KMS-11 (cell line): Measurements from ENCODE around the gene BZW1.

ENCODE experiments used
- H2AFZ ChIP-seq: fragments of 200-600 bp; sonication (generic); 2 replicates; pipeline ENCODE4 v1.6.1; 2016; ENCODE audit warnings: antibody characterized with exemption, mixed run types, low read depth
- H3K27ac ChIP-seq: fragments of 200-600 bp; sonication (generic); 2 replicates; pipeline ENCODE4 v1.6.1; 2016; ENCODE audit warnings: mild to moderate bottlenecking, mixed run types
- H3K27me3 ChIP-seq: fragments of 200-600 bp; sonication (generic); 2 replicates; pipeline ENCODE4 v1.6.1; 2017; ENCODE audit warnings: mild to moderate bottlenecking, low read depth, mixed run types, moderate library complexity; ENCODE audit not compliant: insufficient read depth
- H3K36me3 ChIP-seq: fragments of 200-600 bp; sonication (generic); 2 replicates; pipeline ENCODE4 v1.6.1; 2017; ENCODE audit warnings: mild to moderate bottlenecking, mixed run types; ENCODE audit not compliant: insufficient read depth
- H3K4me1 ChIP-seq: fragments of 200-600 bp; sonication (generic); 2 replicates; pipeline ENCODE4 v1.6.1; 2016; ENCODE audit warnings: mild to moderate bottlenecking, low read depth, mixed run types; ENCODE audit not compliant: poor library complexity, severe bottlenecking
- H3K4me2 ChIP-seq: fragments of 200-600 bp; sonication (generic); 2 replicates; pipeline ENCODE4 v1.7.0; 2016; ENCODE audit warnings: mild to moderate bottlenecking, mixed run types
- H3K4me3 ChIP-seq: fragments of 200-600 bp; sonication (generic); IDR thresholded peaks from 2 replicates; pipeline ENCODE4 v1.6.1; 2017; ENCODE audit warnings: low read depth, low read length, mixed read lengths; ENCODE audit not compliant: insufficient read depth
- H3K79me2 ChIP-seq: fragments of 200-600 bp; sonication (generic); 2 replicates; pipeline ENCODE4 v1.6.1; 2016; ENCODE audit warnings: low read depth, mixed run types; ENCODE audit not compliant: insufficient read depth
- H3K9ac ChIP-seq: fragments of 200-600 bp; sonication (generic); 2 replicates; pipeline ENCODE4 v1.6.1; 2016; ENCODE audit warnings: mild to moderate bottlenecking, mixed run types
- H4K20me1 ChIP-seq: fragments of 200-600 bp; sonication (generic); 2 replicates; pipeline ENCODE4 v1.6.1; 2016; ENCODE audit warnings: mild to moderate bottlenecking, mixed run types; ENCODE audit not compliant: insufficient read depth
- TF ChIP-seq, protein P1 (sequence below): fragments of 200-600 bp; sonication (generic); conservative IDR thresholded peaks from 2 replicates; pipeline ENCODE4 v1.6.1; 2017; ENCODE audit warnings: low read depth, mild to moderate bottlenecking, antibody characterized with exemption, low read length, moderate library complexity, mixed read lengths

Gene BZW1

DNA sequence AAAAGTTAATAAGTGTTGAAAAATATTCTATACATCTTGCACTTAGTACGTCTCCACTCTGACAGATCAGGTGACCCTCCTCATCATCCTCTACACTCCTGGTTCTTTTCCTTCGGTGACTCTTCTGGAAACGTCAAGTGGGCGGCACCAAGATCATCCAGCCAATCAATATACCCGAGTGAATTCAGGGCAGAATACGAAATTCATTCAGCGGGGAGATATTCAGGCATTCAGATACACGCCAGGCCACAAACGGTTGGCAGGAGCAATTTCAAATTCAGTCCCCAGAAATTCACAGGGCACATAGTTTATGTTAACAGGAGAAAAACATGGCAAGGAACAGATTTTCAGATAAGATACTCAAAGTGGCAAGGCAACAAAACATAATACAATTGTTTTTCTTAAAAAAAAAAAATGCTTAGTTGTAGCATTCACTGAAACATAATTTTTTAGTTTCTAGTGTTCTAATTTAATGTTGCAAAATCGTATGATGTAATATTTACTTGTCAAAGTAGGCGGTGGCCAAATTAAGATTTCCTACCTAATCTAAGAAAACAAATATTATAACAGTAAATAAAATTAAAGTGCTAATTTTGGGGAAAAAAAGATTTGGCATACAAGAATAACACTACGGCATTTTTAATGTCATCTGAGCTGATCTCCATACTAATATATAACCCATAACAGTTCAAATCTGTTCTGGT is 48.5 kb downstream of the BZW1 start:
- H2AFZ ChIP-seq, result no peak overlapping the region
- no peak overlapping the region for H3K27ac ChIP-seq
- H3K27me3 ChIP-seq, result no peaks in the 10 kb centered on the region
- no peak overlapping the region for H3K9ac ChIP-seq
- H4K20me1 ChIP-seq, result peaks cover 33% of the 10 kb centered on the region
- H3K79me2 ChIP-seq, result peaks cover 82% of the 10 kb centered on the region
- peak overlapping the region; percentile 38 for H3K4me2 ChIP-seq
- H3K4me1 ChIP-seq, result peaks cover 37% of the 10 kb centered on the region
- no peak overlapping the region for H3K4me3 ChIP-seq
- peaks cover 42% of the 10 kb centered on the region; the same call in 1 of the 2 replicates for H3K36me3 ChIP-seq
- TF ChIP-seq, protein P1, sequence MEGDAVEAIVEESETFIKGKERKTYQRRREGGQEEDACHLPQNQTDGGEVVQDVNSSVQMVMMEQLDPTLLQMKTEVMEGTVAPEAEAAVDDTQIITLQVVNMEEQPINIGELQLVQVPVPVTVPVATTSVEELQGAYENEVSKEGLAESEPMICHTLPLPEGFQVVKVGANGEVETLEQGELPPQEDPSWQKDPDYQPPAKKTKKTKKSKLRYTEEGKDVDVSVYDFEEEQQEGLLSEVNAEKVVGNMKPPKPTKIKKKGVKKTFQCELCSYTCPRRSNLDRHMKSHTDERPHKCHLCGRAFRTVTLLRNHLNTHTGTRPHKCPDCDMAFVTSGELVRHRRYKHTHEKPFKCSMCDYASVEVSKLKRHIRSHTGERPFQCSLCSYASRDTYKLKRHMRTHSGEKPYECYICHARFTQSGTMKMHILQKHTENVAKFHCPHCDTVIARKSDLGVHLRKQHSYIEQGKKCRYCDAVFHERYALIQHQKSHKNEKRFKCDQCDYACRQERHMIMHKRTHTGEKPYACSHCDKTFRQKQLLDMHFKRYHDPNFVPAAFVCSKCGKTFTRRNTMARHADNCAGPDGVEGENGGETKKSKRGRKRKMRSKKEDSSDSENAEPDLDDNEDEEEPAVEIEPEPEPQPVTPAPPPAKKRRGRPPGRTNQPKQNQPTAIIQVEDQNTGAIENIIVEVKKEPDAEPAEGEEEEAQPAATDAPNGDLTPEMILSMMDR, result no peak

DNA sequence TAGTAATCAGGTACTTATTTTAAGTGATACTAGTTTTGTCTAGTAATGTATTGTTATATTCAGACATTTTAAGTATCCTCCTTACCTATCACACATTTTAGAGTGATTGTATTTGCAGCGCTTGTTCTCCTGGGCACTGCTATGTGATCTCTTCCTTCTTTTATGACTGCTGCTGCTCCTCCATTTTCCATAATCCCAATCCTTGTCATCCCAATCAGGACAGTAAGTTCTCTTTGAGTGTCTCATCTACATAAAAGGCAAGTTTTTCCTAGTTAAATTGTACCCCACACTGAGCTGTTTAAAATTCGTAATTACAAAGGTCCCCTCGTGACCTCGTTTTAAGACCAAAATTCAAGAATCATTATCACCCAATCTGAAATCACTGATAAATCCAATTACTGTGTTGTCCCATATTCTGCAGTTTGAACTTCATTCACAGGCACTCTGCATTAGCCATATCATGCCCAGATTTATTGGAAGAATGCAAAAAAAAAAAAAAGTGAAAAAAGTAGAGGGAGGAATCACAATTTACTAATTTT is 50.0 kb downstream of the BZW1 start:
- Histone ChIP-seq H3K27me3 (no peaks in the 10 kb centered on the region), H3K9ac (peak overlapping the region; percentile 99; the same call in 1 of the 2 replicates), H3K36me3 (peaks cover 34% of the 10 kb centered on the region; the same call in 1 of the 2 replicates), H3K4me3 (no peak overlapping the region), H3K4me2 (peak overlapping the region; percentile 38), H4K20me1 (peaks cover 33% of the 10 kb centered on the region), H2AFZ (no peak overlapping the region), H3K79me2 (peaks cover 75% of the 10 kb centered on the region), H3K4me1 (peaks cover 38% of the 10 kb centered on the region), H3K27ac (peak overlapping the region; percentile 99; the same call in 1 of the 2 replicates)
- TF ChIP-seq, protein P1, result no peak

DNA sequence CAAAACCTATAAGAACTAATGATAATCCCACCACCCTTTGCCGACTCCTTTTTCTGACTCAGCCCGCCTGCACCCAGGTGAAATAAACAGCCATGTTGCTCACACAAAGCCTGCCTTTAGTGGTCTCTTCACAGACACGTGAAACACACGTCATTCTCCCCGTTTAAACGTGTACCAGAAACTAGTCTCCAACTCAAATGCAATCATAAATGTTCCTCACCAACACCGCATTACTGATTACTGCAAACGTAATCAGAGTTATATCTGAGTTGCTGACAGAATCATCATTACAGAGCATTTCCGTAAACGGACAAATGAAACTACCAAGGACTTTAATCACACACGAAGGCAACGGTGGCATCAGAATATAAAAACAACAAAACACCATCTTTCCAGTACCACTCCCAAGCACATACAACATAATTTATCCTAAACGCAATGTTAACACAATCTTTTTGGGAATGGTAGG is 50.9 kb downstream of the BZW1 start:
- H4K20me1 ChIP-seq, result peaks cover 28% of the 10 kb centered on the region
- H3K27ac ChIP-seq, result peak overlapping the region; percentile 99
- H3K79me2 ChIP-seq, result peaks cover 69% of the 10 kb centered on the region
- H3K27me3 ChIP-seq, result no peaks in the 10 kb centered on the region
- peaks cover 28% of the 10 kb centered on the region; the same call in 1 of the 2 replicates for H3K36me3 ChIP-seq
- peak overlapping the region; percentile 99 for H3K9ac ChIP-seq
- TF ChIP-seq, protein P1, result no peak
- peak overlapping the region; percentile 21 for H3K4me3 ChIP-seq
- H2AFZ ChIP-seq, result no peak overlapping the region
- peaks cover 38% of the 10 kb centered on the region for H3K4me1 ChIP-seq
- H3K4me2 ChIP-seq, result peak overlapping the region; percentile 38

DNA sequence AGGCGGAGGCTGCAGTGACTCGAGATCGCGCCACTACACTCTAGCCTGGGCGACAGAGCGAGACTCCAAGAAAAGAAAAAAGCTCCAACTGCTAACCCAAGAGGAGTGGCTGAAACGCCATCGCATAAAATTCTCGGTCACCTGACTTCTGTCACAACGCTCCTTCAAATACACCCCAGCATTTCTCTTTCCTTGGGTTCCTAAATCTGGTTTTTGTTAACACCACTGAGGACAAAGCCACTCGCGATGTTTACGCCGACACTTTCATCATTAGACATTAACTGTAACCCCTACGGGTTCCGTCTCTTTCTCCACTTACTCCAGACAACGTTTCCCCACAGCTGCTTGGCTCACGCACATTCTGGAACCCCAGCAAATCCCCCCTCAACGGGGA is 52.1 kb downstream of the BZW1 start:
- Histone ChIP-seq H3K4me3 (peak overlapping the region; percentile 95), H3K79me2 (peaks cover 57% of the 10 kb centered on the region), H3K27me3 (no peaks in the 10 kb centered on the region), H2AFZ (peak overlapping the region; percentile 65), H4K20me1 (peaks cover 28% of the 10 kb centered on the region), H3K4me2 (peak overlapping the region; percentile 38), H3K9ac (peak overlapping the region; percentile 99), H3K27ac (peak overlapping the region; percentile 99), H3K4me1 (peaks cover 40% of the 10 kb centered on the region), H3K36me3 (peaks cover 16% of the 10 kb centered on the region; the same call in 1 of the 2 replicates)
- TF ChIP-seq, protein P1, result no peak
